ENCODE data around the gene TLE5. TPM values are rescaled to one million over a fixed set of nuclear protein-coding genes. Genes with fewer than 3 reads are reported as not detected.
"Not testable (repeated sequence)": the region's sequence is repeated elsewhere in the genome, so short reads cannot be mapped to it uniquely, and the experiment has no call there.

TLE5 gene
- polyA plus RNA-seq, 4 donors, result 414 to 627 (median 476) TPM

DNA sequence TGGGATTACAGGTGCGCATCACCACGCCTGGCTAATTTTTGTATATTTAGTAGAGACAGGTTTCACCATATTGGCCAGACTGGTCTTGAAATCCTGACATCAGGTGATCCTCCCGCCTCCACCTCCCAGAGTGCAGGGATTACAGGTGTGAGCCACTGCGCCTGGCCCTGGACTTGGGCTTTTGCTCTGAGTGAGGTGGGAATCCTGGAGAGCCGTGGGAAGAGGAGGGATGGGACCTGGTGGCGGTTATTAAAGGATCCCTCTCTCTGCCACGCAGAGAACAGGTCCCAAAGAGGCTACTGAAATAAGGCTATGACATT, 1.7 kb upstream of the TLE5 start:
- no peak for DNase-seq (ENCODE audit: low read depth in 4 of 4, low spot score in 2 of 4)

DNA sequence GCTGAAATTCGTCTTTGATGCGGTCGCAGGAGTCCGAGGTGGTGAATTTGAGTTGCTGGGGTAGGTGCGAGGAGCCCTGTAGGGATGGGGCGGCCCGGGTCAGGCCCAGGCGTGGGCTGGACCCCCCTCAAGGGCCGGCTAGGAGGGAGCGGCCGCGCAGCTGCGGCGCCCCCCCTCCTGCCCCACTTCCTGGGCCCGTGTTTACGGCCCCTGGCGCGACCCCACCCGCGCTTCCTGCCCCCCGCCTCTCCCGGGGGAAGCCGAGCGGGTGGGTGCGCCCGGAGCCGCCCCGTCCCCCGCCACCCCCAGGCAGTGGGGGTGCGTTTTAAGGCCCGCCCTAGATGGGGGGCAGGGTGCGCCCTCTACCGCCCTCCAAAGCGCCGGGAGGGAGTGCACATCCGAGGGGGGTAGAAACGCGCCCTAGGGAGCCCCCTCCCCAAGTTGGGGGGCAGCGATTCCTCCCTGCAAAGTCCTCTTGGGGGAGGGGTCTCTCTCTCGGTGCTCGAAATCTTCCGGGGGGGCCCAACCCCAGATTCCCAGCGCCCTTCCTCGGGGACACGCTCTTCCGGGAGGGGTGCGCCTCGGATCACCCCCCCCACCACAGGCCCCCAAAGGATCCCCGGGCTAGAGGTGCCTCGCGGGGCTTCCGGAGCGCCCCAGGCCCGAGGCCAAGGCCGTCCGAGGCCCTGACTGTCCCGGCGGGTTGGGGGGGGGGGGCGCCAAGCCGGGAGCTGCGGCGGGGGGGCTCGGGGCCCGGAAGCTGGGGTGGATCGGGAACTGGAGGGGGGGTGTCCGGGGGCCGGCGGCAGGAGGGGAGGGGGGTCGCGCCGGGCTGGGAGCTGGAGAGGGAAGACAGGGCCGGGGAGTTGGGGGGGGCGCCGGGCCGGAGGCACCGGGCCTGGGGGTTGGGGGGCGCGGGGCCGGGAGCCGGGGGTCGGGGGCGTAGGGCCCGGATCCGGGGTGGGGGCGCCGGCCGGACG, 823 bp downstream of the TLE5 start:
- DNase-seq (ENCODE audit: low read depth in 4 of 4, low spot score in 2 of 4), result no peak

DNA sequence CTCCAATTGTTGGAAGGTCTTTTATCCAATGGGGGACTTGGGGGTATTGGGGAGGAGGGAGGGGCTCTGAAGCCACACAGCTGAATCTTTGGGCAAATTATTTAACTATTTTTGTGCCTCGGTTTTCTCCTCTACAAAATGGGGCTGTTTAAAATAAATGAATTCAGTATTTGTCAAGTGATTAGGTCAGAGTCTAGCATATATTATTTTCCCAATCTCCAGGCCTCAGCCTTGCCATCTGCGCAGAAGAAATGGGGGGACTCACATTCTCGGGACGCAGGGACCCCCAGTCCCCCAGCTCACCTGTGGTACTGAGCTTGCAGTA, 1.5 kb downstream of the TLE5 start:
- DNase-seq (ENCODE audit: low read depth in 4 of 4, low spot score in 2 of 4), result no peak

DNA sequence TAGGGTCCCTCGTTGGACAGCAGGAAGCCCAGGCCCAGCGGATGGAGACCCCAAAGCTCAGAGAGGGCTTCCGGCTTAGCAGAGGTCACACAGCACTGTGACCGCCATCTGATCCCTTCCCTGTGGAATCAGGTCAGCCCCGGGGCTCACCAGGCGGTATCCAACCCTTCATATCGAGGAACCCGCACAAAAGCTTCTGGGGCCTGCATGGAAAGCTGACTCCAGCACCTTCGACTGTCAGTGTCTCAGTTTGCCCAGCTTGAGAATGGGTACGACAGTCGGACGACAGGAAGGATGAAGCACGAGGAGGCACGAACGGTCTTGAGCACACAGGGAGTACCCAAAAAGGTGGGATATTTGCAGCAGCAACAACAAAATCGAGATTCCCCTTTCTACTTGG, 2.6 kb downstream of the TLE5 start:
- no peak for DNase-seq (ENCODE audit: low read depth in 4 of 4, low spot score in 2 of 4)

DNA sequence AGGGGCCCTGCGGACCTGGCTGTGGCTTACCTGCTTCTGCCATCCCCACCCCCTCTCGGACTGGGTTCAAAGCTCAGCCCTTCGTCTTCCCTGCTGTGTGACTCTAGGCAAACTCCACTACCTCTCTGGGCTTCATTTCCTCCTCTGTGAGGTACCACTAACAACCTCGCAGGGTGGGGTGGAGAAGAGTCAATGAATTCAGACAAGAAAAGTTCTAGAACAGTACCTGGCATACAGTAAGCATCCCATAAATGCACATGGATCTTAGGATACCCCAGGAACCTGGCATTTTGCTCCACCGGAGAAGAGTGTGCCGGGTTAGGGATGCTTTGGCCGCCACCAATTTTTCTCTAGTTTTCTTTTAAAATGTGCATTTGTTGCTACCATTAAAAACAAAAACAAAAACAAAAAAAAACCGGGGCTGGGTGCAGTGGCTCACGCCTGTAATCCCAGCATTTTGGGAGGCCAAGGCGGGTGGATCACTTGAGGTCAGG, 3.4 kb downstream of the TLE5 start:
- DNase-seq (ENCODE audit: low read depth in 4 of 4, low spot score in 2 of 4), result no peak

DNA sequence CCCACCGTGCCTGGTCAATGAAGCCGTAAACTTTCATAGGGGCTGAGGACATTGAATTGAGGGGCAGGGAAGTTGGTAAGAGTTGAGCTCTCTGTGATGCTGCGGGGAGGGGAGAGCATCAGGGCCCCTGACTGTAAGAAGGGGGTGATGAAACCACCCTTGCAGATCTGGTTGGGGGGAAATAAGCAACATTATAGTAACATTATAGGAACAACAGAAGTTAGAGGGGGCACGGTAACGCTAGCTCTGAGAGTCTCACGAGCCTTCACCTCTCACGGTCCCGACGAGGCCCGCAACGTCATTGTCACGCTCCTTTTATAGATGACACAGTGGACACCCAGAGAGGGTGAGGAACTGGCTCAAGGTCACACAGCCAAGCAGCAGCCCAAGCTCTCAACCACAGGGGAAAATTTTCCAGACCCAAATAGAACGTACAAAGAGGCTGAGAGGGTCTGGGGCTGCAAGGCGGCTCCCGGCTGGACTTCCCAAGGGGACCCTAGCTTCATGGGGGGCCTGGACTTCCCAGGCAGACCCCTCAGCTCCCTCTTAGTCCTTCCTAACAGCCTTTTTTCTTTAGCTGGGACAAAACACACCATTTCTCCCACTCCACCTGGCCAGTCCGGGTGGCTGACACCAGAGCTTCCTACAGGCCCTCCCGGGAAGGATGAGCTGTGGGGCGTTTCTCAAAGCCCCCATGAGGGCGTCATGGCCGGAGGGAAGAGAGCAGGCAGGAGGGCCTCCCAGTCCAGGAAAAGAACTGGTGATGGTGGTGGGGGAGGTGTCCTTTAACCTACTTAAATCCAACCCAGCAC, 4.1 kb downstream of the TLE5 start:
- DNase-seq (ENCODE audit: low read depth in 4 of 4, low spot score in 2 of 4), result no peak

DNA sequence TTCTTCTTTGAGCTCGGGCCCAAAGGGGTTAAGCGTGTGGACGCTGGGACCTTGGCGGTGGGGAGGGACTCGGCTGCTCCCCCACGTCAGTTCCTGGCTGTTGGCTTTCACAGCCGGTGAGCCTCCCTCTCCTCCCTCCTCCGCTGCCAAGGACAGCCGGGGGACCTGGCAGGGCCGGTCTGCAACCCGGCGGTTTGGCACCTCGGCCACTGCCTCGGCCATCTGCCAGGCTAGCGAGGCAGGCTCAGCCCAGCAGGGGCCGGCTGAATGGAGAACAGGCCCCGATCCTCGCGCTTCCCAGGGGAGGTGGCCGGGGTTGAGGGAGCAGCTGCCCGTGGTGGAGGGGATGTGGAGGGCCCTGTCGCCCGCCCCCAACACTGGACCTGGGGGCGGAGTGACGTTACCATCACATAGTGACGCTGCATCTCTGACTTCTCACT, 5.0 kb downstream of the TLE5 start:
- DNase-seq (ENCODE audit: low read depth in 4 of 4, low spot score in 2 of 4), result no peak

DNA sequence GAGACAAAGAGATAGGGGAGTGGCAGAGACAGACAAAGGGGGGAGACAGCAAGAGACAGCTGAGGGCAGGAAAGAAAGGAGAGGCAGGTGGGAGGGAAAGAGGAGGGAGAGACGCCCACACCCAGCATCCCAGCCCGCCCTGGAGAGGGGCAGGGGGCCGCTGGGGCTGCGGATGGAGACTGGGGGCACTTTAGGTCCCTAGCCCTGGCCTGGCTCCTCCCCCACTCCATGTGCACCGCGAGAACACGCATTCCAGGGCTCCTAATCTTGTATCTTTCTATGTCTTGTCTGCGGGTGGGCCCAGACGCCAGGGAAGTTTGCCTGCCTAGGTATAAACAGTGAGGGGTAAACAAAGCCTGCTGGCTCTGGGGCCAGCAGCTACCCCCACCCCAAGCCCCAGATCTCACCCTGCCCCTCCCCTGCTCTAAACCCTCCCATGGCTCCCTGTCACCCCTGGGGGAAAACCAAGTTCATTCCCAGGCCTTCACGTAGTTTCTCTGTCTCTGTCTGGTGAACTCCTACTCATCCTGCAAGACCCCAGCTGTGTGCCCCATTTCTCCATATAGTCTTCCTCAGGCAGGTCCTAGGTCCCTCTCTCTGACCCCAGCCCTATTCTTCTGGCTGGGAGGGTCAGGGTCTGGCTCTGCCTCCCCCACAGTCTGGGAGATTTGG, 5.7 kb downstream of the TLE5 start:
- DNase-seq (ENCODE audit: low read depth in 4 of 4, low spot score in 2 of 4), result no peak

DNA sequence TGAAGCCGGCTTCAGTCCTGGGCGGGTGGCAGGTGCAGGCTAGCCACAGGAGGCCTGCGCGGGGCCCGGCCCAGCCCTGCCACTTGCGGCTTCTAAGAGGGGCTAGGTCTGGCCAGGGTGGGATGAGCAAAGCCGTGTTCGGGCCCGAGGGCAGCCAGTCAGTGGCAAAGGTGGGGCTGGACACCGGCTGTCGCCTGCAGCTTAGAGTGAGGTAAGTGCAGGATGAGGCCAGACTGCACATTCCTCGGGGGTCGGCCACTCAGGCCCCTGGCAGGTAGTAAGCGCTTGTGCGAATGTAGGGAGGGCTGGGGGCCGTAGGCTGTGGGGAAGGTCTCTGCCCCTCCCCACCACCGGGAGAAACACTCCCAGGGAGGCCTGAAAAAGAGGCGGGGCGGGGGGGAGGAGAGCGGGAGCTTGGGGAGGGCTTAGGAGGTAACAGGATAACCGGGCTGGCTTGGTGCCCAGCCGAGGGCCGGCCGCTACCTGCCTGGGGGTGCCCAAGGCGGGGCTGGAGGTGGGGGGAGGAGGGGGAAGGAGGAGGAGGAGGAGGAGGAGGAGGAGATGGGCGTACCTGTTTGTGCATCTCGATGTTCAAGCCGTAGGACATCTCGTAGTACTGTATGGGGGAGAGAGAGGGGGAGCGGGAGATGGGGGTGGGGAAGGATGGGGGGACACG, 6.4 kb downstream of the TLE5 start:
- no peak for DNase-seq (ENCODE audit: low read depth in 4 of 4, low spot score in 2 of 4)

DNA sequence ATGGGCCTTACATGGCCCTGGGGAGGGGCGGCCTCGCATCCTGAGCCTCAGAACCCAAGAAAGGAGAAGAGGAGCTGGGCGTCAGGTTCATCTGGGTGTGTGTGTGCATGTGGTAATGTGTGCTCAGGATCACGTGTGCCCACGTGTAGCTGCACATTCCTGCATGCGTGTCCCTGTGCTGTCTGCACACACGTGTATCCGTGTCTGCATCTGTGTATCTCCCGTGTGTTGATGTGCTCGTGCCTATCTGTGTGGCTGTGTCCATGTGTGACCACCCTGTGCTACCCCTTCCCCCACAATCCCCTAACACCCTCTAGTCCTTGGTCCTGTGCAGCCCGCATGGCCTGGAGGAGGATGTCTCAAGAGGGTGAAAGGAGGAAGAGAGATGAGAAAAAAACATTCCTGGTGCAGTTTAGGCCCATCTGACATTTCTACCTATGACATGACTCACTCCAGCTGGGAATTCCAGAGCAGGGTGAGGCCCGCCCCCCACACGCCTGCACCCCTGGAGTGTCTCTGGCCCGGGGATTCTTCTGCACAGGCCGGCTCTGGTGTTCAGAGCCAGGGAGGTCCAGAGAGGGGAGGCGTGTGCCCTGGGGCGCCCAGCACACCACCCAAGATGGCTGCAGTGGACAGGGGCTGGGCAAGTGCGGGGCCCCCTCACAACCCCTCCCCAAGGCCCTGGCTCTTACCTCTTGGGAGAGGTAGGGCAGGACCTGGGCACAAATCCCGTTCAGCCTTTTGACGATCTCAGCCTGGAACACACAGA, 7.1 kb downstream of the TLE5 start:
- DNase-seq (ENCODE audit: low read depth in 4 of 4, low spot score in 2 of 4), result no peak

DNA sequence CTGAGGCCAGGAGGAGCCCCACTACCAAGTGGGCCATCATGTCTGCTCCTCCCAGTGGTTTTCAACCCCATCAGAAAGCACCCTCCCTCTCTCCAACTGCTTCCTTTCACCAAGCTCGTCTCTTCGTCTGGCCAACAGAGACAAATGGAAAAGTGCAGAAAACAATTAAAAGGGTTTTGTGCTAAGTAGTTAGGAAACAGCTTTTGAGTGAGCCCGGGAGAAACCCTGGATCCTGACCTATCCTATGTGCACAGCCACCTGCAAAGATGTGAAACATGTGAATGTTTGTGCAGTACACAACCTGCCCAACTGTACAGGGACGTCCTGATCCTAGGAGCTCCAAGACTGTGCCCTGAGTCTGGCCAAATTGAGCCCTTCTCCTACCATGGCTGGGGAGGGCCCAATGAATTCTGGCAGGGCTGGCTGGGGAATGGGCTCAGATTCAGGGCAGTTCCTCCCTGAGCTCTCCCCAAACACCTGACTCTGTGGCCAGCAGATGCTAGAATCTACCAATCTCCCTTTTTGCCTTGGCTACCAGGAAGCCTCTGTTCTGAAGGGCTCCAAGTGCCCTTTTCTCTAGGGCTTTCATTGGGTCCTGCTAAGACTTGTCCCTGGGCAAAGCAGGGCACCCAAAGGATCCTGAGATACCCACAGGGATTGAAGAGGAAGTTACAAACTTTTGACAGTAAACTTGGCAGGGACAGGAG, 7.9 kb downstream of the TLE5 start:
- no peak for DNase-seq (ENCODE audit: low read depth in 4 of 4, low spot score in 2 of 4)

DNA sequence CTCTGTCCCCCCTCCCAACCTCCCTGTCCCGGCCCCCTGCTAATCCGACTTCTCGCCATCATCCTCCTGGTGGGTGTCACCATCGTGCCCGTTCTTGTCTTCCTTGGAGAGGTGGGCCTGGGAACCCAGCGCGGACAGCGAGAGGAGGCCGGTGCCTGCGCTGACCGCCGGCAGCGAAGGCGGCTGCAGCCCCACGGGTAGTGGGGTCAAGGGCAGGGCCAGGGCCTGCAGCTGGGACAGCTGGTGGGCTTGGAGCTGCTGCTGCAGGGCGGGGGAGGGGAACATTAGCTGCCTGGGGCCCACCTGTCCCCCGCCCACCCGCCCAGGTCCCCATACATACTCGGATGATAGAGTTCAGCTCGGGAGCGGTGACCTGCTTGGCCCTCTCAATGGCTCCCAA, 8.5 kb downstream of the TLE5 start:
- DNase-seq (ENCODE audit: low read depth in 4 of 4, low spot score in 2 of 4), result no peak

DNA sequence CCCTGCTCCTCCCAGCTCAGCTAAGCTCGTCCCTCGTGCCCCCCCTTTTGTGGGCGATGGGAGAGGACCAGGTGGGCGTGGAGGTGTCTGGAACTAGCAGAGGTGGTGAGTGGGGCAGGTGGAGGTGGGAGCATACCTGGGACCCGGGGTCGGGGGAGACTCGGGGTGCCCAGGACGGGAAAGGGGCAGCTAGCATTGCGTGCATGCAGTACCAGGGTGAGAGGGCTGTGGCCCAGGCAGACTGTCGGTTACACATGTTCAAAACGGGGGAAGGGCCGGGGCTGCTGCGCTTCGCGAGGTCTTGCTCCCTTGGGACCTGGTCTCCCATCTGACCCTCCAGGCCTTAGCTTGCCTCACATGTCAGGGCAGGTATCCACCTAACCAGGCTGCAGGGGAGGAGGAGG, 9.1 kb downstream of the TLE5 start:
- no peak for DNase-seq (ENCODE audit: low read depth in 4 of 4, low spot score in 2 of 4)

DNA sequence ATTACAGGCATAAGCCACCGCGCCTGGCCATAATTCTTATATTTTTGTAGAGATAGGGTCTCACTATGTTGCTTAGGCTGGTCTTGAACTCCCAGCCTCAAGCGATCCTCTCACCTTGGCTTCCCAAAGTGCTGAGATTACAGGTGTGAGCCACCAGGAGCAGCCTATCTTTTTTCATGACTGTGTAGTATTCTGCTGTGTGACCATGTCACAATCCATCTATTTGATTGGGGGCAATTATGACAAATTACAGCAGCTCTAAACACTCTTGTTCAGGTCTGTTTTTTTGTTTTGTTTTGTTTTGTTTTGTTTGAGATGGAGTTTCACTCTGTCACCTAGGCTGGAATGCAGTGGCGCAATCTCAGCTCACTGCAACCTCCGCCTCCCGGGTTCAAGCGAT, 12.3 kb downstream of the TLE5 start:
- DNase-seq (ENCODE audit: low read depth in 4 of 4, low spot score in 2 of 4), result not testable (repeated sequence)

DNA sequence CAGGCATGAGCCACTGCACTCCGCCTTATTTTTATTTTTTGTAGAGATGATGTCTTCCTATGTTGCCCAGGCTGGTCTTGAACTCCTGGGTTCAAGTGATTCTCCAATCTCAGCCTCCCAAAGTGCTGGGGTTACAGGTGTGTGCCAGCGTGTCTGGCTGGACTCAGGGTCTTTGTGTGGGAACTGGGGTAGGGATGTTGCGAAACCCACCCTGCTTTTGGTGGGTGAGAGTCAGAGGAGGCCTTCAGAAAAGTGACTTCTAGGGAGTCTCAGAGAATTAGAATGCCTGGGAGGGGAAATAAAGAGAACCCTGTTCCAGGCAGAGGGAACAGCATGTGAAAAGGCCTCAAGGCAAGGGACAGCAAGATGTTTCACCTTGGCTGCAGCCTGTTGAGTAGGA, 13.2 kb downstream of the TLE5 start:
- no peak for DNase-seq (ENCODE audit: low read depth in 4 of 4, low spot score in 2 of 4)

DNA sequence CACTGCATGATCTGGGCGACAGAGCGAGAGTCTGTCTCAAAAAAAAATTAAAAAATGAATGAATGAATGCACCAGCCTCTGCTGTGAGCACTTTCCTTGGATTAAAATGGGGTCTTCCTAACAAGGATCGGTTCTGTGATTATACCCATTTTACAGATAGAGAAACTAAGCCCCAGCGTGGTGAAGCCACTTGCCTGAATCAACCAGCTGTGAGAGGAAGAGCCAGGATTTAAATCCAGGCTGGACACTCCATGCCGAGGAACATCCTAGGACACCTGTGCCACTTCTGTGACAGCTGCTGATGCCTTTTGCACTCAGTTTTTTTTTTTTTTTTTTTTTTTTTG, 14.1 kb downstream of the TLE5 start:
- no peak for DNase-seq (ENCODE audit: low read depth in 4 of 4, low spot score in 2 of 4)

DNA sequence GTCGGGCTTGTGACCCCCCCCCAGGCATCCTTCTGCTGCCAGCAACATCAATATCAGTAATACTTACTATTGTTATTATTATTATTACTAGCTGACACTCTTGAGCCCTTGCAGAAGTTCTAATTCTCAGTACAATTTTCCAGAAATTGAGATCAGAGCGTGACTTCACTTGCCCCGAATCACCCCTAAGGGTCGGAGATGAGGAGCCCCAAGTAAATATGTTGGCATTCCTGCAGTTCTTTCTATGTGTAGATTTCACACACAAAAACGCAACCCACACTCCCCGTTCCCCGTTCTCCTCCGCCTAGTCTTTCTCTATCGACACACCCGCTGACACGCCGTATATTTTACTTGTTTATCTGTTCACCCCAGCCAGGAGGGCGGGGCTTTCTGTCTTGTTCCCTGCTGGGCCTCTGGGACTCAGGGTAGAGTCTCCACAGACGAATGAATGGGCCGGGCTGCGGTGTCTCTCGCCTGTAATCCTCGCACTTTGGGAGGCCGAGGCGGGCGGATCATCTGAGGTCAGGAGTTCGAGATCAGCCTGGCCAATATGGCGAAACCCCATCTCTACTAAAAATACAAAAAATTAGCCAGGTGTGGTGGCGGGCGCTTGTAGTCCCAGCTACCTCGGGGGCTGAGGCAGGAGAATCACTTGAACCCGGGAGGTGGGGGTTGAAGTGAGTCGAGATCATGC, 14.7 kb downstream of the TLE5 start:
- no peak for DNase-seq (ENCODE audit: low read depth in 4 of 4, low spot score in 2 of 4)

DNA sequence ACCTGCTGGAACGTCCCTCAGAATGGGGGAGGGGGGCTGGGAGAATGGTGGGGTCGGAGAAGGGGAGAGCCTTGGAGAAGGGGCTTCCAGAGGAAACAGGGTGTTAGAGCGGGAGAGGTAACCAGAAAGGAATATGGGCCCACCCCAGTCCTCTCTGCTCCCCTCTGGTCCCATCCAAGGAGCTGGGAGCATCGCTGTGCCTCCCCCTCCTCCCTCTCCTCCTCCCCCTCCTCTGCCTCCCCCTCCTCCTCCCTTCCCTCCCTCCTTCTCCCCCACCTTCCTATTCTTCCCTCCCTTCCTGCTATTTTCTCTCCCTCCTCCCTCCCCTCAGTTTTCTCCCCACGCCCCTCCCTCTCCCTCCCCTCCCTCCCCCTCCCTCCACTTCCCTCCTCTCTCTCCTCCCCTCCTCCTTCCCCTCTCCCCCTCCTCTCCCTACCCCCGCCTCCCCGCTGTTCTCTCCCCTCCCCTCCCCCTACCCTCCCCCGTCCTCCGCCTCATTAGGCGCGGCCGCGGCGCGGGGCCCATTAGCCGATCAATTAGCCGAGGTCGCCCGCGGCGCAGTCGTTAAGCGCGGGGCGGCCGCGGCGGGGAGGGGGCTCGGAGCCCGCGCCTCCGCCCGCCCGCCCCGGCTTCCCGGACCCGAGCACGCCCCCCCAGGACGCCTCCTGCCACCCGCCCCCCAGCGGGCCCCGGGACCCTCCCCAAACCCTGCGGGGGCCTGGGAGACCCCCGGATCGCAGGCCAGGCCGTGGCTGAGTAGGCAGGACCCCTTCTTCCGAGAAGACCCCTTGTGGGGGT, 15.4 kb downstream of the TLE5 start:
- DNase-seq (ENCODE audit: low read depth in 4 of 4, low spot score in 2 of 4), result no peak

All from left renal cortex interstitium (tissue), 4 donors.